KG1 (cell line): ENCODE results near the gene SLC39A7.

Experiments used
- DNase-seq: peaks from one replicate; lab custom pipeline; 2025; lab: John Stamatoyannopoulos, UW

Gene SLC39A7

DNA sequence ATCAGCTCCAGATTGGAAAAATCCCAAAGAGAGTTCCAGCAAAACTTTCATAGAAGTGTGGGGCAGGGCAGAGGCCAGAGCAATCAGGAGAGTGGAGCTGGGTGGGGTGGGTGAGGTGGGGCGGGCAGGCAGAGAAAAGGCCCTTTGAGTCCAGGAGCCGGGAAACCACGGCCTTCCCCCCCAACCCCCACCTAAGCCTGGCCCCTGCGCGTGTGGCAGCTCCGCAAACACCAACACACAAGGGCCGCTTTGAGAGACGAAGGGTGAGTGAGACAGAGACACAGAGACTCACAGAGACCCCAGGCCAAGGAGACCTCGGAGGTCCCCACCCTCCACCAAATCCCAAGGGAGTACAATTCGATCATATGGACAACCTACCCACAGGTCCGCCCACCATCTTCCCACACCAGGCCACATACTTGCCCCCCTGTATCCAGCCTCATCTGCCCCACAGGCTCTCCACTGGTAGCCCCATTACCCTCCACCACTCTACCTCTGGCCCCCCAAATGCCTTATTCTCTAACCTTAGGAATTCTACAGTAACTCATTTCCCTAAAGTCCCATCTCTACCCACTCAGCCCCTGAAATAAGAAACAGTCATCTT is 10.1 kb upstream of the SLC39A7 start:
- no peak for DNase-seq

DNA sequence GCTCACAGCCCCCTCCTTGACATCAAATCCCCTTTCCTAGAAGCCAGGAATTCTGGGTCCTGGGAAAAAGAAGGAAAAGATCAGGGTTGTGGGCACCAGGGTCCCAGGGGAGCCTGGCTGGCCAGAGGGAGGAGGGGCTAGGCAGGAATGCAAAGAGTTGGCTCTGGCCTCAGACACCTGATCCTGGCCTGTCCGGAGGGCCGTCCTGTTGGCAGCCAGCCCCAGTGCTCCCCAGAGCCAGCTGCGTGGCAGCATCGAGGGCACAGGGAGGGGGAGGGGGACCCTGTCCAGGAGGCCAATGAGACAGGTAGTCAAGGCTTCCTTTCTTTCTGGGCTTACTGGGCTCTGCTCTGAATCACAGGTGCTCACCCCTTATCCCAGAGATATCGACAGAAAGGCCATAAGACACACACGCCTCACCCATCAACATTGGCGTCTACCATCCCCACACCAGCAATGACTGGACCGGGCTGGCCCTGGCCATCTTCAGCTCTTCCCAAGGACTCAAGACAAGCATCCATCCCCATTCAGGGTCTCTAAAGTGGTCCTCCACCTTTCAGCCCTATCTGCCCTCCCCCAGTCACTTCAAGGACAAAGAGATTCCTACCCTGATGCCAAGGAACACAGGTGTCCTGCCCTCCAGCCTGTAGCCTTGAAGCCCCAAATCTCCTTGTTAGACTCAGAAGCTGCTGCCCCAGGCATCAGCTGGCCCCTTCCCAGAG is 9.1 kb upstream of the SLC39A7 start:
- no peak for DNase-seq

DNA sequence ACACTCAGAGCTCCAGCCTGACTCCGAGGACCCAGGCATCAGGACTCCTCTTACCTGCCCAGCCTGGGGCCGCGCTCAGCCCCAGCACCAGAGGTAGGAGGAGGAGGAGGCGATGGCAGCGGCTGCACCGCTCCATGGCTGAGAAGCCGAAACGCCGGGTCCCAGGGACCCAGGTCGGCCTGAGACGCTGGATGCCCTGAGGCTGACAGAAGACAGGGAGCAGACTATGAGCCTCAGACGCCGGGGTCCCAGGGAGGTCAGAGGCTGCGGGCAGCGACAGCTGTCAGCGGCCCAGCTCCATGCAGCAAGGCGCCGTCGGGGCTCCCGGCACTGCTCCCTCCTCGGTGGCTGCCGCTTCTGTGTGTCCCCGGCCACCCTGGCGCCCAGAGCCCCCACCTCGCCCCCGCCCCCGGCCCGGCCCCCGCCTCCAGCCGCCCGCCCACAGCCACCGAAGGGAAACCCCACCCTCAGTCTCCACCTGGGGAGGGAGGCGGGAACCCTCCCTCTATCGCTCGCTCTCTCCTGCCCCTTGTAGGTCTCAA is 8.5 kb upstream of the SLC39A7 start, which contains the start of gene COL11A2:
Gene COL11A2, minus strand, starts transcription at position 363 of the 542 bp plus-strand sequence. Its CDS starts 227 bp downstream, at position 136.
- DNase-seq = no peak

DNA sequence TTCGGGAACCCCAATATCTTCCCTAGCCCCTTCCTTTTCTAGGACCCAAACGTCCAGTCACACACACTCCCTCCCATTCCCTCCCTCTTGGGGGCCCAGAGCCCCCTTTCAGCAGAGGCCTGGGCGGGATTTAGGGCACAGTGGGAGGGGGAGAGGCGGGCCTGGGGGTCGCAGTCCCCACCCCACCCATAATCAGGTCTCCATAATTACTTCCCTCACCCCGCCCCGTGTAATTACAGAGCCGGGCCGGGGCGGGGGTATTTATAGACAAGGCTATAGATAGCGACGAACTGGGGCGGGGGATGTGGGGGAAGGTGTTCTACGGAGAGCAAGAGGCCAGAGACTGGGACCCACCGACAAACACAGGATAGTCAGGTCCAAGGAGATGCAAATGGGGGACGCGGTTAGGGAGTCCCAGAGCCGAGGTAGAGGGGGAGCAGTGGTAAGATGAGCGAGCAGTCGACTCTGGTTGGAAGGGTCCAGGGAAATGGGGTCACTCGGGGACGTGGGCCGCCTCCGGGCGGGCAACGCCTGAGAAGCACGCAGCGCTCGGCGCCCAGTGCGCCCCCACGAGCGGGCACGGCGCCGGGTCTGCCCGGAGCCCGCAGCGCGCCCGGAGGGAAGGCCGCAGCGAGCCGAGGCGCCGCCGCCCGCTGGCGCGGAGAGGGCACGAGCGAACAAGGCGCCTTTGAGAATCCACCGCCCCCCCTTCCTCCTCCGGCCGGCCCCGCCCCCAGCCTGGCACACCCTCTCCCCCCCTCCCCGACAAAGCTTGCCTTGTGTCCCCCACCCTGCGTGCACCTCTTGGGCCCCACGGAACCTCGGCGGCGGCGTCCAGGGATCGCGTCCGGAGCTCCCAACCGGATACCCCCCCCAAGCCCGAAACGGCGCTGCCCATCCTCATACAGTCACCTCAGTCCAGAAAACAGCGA is 7.7 kb upstream of the SLC39A7 start:
- no peak for DNase-seq

DNA sequence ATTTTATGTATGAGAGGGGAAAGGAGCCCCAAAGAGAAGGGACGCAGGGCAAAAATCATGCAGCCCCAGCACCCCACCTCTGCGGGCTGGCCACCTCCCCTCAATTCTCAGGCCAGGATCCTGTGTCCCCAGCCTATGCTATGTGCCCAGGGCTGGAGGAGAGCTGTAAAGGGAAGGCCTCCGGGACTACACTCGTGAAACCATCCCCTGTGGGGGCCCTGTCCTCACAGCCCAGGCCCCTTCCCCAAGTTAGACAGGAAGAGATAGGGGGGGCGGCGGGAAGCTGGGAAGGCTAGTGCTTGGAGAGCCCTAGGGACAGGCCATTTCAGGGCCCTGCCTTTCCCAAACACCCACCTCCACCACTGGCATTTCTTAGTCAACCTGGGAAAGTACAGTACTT is 7.0 kb upstream of the SLC39A7 start:
- no peak for DNase-seq

DNA sequence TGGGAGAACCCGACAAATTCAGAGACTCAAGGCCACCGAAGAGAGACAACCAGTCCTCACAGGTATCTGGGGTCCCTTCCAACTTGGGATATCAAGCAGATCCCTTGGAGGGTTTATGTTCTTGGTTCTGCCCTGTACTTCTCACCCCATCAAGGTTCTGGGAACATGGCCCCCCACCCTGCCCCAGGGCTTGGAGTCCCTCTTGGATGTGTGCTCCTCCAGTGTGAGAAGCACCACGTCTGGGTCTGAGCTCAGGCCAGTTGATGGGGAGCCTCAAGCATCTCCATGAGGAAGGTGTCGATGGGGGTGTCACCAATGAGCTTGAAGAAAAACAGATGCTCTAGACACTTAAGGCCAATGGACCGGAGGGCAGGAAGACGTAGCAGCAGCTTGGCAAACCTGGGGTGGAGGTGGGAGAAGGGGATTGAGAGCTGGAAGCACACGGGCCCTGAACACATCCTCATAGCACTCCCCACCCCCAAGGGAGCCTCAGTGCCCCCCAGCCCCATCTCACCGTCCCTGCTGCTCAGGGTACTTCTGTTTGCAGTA is 6.2 kb upstream of the SLC39A7 start:
- no peak for DNase-seq

DNA sequence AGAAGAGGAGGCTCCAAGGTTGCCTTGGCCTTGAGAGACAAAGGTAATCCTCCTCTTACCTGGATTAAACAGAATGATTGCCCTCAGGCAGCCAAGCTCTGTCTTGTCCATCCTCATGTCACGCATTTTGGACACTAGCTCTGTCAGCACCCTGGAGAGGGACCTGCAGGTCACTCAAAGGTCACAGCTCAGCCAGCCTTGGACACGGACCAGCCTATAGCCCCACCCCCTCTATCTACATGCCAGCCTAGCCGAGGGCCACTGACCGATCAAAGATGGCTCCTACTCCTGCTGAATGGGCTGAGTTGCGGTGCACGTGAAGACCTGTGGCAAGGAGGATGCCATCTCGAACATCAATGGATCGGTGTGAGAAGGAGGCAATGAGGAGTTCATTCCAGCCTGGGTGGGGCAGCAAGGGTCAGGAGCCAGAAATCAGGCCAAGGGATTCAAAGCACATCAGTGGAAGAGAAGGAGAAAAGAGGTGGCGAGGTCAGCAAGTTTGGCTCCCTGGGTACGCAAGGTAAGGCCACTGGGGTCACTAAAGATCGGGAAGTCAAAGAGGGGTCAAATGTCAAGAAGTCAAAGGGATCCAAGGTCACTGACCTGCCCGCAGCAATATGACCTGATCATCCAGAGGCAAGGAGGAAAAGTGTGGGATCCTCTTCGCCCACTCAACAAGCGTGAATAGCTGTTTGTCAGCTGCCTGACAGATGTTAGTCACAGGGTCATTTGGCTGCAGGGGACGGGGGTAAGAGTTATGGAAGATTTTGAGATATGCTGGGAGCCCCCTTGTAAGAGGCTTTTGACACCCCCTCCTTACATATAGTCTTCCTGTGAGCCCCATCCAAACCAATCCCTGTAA is 5.1 kb upstream of the SLC39A7 start:
- DNase-seq = no peak

DNA sequence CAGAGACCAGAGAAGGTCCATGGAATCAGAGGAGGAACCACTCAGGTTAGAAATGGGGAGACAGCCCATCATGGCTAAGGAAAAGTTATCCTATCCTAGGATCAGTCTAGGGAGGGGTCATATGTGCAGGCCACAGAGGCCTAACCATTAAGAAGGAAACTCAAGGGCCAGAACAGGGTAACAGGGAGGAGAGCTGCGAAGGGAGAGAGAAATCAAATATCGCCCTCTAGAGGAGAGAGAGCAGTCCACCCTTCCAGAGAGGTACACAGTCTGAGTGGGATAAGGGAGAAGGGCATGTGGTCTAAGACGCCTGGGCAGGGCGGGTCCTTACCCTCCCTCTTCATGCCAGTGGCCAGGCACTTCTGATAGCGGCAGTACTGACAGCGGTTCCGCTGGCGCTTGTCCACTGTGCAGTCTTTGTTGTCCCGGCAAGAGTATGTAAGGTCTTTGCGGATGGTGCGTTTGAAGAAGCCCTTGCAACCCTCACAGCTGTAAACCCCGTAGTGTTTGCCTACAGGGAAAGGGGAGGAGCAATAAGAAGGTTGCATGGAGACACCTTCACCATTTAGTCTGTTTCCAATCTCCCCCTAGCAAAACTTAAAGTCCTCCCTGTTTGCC is 3.1 kb upstream of the SLC39A7 start:
- no peak for DNase-seq

DNA sequence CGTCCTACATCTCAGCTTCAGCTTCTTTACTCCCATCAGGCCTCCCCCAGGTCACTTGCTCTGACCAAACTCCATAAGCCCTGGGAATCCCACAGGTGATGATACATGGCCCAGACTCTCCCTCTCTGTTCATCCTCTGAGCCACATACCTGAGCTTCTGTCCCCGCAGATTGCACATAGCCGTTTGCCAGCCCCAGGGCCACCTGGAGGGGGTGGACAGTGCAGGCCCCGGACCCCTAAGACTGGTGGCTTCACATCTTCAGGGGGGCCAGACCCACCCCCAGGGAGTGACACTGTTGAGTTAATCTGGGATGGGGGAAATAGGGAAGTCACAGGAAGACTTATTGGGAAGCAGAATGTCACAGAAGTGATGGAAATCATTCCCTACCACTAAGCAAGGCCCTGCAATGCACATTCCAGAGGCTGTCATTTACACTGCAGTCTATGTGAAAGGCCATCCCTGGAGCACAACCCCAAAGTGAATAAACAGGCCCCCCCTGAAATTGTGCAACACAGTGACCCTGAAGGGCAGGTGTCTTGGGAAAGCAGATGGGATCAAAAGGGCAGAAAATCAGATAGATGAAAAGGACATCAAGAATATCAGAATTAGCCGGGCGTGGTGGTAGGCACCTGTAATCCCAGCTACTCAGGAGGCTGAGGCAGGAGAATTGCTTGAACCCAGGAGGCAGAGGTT is 2.4 kb upstream of the SLC39A7 start:
- no peak for DNase-seq

DNA sequence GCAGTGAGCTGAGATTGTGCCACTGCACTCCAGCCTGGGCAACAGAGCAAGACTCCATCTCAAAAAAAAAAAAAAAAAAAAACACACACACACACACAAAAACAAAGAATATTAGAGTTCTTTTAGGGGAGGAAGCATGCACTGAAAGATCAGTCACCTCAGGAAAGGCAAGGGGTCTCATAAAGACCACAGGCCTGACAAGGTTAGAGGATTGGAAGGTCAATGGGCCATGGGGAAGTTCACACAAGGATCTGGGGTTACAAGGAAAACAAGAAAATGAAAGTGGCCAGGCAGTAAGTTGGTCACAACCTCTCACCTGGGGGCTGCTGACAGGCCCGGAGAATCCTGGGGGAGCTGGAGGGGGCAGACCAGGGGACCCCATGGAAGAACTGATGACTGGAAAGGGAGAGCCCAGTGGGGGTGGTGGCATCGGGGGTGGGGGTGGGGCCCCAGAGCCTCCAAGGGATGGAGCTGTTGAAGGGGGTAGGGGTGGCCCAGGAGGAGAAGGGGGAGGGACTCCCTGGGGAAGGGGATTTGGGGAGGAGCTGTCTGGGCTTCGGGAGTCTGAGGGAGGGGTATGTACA is 1.7 kb upstream of the SLC39A7 start:
- DNase-seq = no peak

DNA sequence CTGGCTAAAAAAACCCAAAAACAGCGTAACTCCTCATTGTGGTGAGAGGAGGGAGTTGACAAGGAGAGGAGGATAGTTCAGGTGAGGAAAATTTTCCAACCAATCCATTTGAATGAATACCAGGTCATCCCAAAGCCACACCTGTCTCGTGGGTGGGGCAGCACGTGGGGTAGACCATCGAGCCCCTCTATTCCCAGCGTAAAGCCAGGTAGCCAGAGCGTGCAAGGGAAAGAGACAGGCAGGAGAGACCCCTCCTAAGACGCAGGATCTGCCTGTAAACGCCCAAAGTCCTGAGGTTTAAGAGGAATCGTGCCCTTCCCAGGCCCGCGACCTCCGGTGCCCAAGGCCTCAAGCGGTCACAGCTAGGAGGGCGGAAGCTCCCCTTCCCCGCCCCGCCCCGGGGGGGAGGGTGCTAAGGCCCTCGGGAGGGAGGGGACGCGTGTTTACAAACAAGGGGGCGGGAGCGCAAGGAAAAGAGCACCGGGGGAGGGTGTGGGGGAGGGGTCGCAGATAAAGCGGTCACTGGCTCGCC is 914 bp upstream of the SLC39A7 start:
- DNase-seq = peak; percentile 57

DNA sequence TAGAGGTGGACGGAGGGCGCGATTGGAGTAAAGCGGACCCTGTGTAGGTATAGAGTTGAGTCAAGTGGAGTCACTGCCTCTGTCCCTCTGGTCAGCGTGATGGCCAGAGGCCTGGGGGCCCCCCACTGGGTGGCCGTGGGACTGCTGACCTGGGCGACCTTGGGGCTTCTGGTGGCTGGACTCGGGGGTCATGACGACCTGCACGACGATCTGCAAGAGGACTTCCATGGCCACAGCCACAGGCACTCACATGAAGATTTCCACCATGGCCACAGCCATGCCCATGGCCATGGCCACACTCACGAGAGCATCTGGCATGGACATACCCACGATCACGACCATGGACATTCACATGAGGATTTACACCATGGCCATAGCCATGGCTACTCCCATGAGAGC is 479 bp downstream of the SLC39A7 start:
- DNase-seq = no peak

DNA sequence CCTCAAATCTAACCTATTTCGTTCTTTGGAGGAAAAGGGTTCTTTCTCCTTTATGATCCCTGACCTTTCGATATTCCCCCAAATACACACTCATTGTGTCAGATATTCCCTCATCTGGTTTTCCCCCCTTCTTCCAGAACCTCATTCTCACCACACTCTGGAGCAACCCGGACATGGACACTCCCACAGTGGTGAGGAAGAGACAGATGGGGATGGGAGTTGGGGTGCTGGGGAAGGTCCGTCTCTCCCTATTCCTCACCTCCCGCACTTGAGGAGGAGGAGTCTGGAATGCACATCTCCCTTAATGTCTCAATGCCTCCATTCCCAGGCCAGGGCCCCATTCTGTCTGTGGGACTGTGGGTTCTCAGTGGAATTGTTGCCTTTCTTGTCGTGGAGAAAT is 1.3 kb downstream of the SLC39A7 start:
- no peak for DNase-seq

DNA sequence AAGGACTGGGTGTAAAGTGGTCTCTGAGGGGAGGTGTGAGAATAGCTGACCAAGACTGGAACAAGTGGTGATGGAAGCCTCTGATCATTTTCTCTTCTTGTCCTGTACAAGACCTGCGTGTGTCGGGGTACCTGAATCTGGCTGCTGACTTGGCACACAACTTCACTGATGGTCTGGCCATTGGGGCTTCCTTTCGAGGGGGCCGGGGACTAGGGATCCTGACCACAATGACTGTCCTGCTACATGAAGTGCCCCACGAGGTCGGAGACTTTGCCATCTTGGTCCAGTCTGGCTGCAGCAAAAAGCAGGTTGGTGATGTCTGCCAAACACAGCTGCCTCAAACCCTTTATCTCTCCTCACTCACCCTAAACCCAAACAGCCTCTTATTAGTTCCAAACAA is 2.1 kb downstream of the SLC39A7 start:
- DNase-seq = no peak

DNA sequence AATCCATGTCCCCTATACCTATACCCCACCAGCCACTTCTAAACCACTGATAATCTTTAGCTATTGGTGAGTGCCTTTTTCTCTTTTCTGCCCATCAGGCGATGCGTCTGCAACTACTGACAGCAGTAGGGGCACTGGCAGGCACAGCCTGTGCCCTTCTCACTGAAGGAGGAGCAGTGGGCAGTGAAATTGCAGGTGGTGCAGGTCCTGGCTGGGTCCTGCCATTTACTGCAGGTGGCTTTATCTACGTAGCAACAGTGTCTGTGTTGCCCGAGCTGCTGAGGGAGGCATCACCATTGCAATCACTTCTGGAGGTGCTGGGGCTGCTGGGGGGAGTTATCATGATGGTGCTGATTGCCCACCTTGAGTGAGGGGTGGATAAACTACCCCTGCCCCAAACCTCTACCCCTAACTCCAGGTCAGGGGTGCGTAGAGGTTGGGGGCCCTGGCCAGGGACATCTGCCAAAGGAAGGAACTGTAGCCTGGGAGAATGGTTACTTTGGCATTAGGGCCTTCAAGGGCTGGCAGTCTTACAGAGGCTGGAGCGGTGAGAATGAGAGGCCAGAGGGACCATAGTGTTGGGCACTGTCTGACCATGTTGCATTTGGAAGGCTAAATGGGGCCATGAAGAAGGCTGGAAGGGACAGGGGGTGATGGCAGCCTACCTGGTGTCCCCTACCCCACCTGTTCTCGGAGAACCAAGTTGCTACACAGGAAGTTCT is 2.9 kb downstream of the SLC39A7 start:
- DNase-seq = no peak

DNA sequence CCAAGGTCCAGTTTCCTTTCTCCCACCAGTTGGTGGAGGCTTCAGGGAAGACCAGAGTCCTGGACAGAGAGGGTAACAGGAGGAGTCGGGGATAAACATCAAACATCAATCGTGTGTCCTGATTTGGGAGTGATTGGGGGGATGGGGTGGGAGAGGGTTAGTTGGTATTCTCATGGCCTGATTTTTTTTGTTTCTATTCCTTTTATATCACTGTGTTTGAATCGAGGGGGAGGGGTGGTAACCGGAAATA is 3.4 kb downstream of the SLC39A7 start:
- DNase-seq = no peak

DNA sequence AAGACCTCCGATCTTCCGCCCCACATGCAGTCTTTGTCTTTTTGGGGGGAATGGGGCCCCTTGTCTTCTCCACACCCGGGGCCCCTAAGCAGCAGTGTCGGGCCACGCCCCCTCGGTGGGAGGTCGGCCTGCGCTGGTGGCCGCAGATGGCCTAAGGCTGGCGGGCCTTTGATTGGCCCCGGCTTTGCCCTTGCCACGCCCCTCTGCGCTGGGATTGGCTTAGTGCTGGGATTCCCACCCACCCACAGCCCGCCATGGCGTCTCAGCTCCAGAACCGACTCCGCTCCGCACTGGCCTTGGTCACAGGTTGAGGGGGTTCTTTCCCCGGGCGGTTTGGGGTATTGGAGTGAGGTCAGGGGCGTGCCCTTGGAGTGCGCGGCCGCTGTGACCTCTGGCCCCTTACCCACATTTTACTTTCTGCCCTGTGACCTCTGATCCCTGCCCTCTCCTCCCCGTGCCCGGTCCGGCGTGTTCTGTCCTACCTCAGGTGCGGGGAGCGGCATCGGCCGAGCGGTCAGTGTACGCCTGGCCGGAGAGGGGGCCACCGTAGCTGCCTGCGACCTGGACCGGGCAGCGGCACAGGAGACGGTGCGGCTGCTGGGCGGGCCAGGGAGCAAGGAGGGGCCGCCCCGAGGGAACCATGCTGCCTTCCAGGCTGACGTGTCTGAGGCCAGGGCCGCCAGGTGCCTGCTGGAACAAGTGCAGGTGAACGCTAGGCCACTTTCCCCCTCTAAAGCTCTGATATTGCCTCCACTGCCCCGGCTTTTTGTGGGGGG is 3.9 kb downstream of the SLC39A7 start, which contains the start of gene HSD17B8:
Gene HSD17B8, plus strand, starts transcription at position 241 of the 776 bp plus-strand sequence. Its CDS starts 14 bp downstream, at position 255.
- DNase-seq = peak; percentile 72
